Measurements from ENCODE around the gene NPHP4. TPM values are rescaled to one million over a fixed set of nuclear protein-coding genes. Genes with fewer than 3 reads are reported as not detected.

The NPHP4 gene
- polyA plus RNA-seq, 3 donors, result 0.39 to 13.7 (median 1.2) TPM

- peaks cover 15 to 24% of the 10 kb centered on the region in 2 donors for H3K36me3 Mint-ChIP-seq
- peaks cover 0 to 2% (median 0%) of the 10 kb centered on the region in 3 donors for H3K27me3 Mint-ChIP-seq (ENCODE audit: low read depth in 3 of 3)
- Histone ChIP-seq H3K4me1 (ENCODE audit: control insufficient read depth in 1 of 2, insufficient read depth in 2 of 2, low read length in 2 of 2) (no peaks in the 10 kb centered on the region), H3K27me3 (ENCODE audit: control insufficient read depth in 2 of 2, insufficient read depth in 2 of 2, low read length in 2 of 2) (no peaks in the 10 kb centered on the region), H4K20me1 (ENCODE audit: insufficient read depth, low read length) (no peaks in the 10 kb centered on the region), H3K4me3 (replicated peaks in 1 of 3; ENCODE audit: low read depth in 2 of 3, low read length in 3 of 3) (no peak overlapping the region), H2AFZ (ENCODE audit: insufficient read depth, low read depth, low read length, poor library complexity, severe bottlenecking) (no peak overlapping the region), H3K36me3 (replicated peaks in 1 of 2; ENCODE audit: control insufficient read depth in 1 of 2, insufficient read depth in 2 of 2, low read length in 2 of 2) (peaks cover 0 to 5% of the 10 kb centered on the region in 2 donors), H3K4me2 (replicated peaks; ENCODE audit: extremely low read depth, low read length, poor library complexity, severe bottlenecking) (no peak overlapping the region), H3K9me3 (replicated peaks in 1 of 2; ENCODE audit: control insufficient read depth in 1 of 2, insufficient read depth in 1 of 2, low read length in 2 of 2) (no peaks in the 10 kb centered on the region), H3K9ac (ENCODE audit: insufficient read depth, low read length, poor library complexity, severe bottlenecking) (no peak overlapping the region), H3K79me2 (ENCODE audit: insufficient read depth, low read length) (no peaks in the 10 kb centered on the region), H3K27ac (ENCODE audit: low read depth in 1 of 2, low read length in 2 of 2) (no peak overlapping the region)
- H3K4me3 Mint-ChIP-seq, result no peak overlapping the region
- intact Hi-C loops (cut with micrococcal nuclease), result no loop called here
- no peak for TF ChIP-seq CTCF (IDR thresholded peaks at IDR 0.05)
- WGBS (ENCODE audit: insufficient coverage), result 96% methylated on average over 25 of the region's 25 CpGs
- no peak for DNase-seq
- H3K9me3 Mint-ChIP-seq, result peaks cover under 1 to 12% (median 4%) of the 10 kb centered on the region in 7 donors
- H3K4me1 Mint-ChIP-seq, result no peaks in the 10 kb centered on the region
- no peak overlapping the region for H3K27ac Mint-ChIP-seq
Observed at GRCh38 chr1:5886541-5887348, 105.5 kb downstream of the NPHP4 start.

- intact Hi-C loops (cut with micrococcal nuclease), result no loop called here
- Histone ChIP-seq H3K9ac (ENCODE audit: insufficient read depth, low read length, poor library complexity, severe bottlenecking) (no peak overlapping the region), H3K79me2 (ENCODE audit: insufficient read depth, low read length) (no peaks in the 10 kb centered on the region), H3K9me3 (replicated peaks in 1 of 2; ENCODE audit: control insufficient read depth in 1 of 2, insufficient read depth in 1 of 2, low read length in 2 of 2) (peaks cover 0 to 3% of the 10 kb centered on the region in 2 donors), H3K27ac (ENCODE audit: low read depth in 1 of 2, low read length in 2 of 2) (no peak overlapping the region), H3K4me3 (replicated peaks in 1 of 3; ENCODE audit: low read depth in 2 of 3, low read length in 3 of 3) (no peak overlapping the region), H3K27me3 (ENCODE audit: control insufficient read depth in 2 of 2, insufficient read depth in 2 of 2, low read length in 2 of 2) (no peaks in the 10 kb centered on the region), H2AFZ (ENCODE audit: insufficient read depth, low read depth, low read length, poor library complexity, severe bottlenecking) (no peak overlapping the region), H3K36me3 (replicated peaks in 1 of 2; ENCODE audit: control insufficient read depth in 1 of 2, insufficient read depth in 2 of 2, low read length in 2 of 2) (peaks cover 0 to 5% of the 10 kb centered on the region in 2 donors), H3K4me1 (ENCODE audit: control insufficient read depth in 1 of 2, insufficient read depth in 2 of 2, low read length in 2 of 2) (no peaks in the 10 kb centered on the region), H3K4me2 (replicated peaks; ENCODE audit: extremely low read depth, low read length, poor library complexity, severe bottlenecking) (no peak overlapping the region), H4K20me1 (ENCODE audit: insufficient read depth, low read length) (no peaks in the 10 kb centered on the region)
- H3K36me3 Mint-ChIP-seq, result peaks cover 19 to 28% of the 10 kb centered on the region in 2 donors
- peaks cover 2 to 16% (median 6%) of the 10 kb centered on the region in 7 donors for H3K9me3 Mint-ChIP-seq
- WGBS (ENCODE audit: insufficient coverage), result 95% methylated on average over 6 of the region's 10 CpGs
- DNase-seq, result no peak
- no peak for TF ChIP-seq CTCF (IDR thresholded peaks at IDR 0.05)
- no peaks in the 10 kb centered on the region for H3K4me1 Mint-ChIP-seq
- no peak overlapping the region for H3K27ac Mint-ChIP-seq
- H3K4me3 Mint-ChIP-seq, result no peak overlapping the region
- H3K27me3 Mint-ChIP-seq (ENCODE audit: low read depth in 3 of 3), result peaks cover 0 to 2% (median 0%) of the 10 kb centered on the region in 3 donors
Observed at GRCh38 chr1:5886140-5886483, 106.1 kb downstream of the NPHP4 start.
